Astrocyte of the cerebellum (primary cell): ENCODE measurements around the gene RGS13.

Experiments used
- DNase-seq: peaks from one replicate; pipeline ENCODE4 v3.0.0-alpha.2; 2011; ENCODE audit warnings: low read depth
- H3K4me3 ChIP-seq: 2 replicates; pipeline ENCODE4 v1.5.1; 2011; ENCODE audit warnings: mild to moderate bottlenecking, low read depth, low read length, moderate library complexity
- in situ Hi-C: cut with HindIII; loops from 2 replicates; pipeline ENCODE4 v1.10.0; 2017; ENCODE audit warnings: low sequenced_read_pairs
- TF ChIP-seq, protein P1 (sequence below): IDR thresholded peaks from 2 replicates; pipeline ENCODE4 v1.5.1; 2012; ENCODE audit warnings: low read length, low read depth, moderate library complexity, mild to moderate bottlenecking; ENCODE audit errors: missing control alignments

Gene RGS13

DNA sequence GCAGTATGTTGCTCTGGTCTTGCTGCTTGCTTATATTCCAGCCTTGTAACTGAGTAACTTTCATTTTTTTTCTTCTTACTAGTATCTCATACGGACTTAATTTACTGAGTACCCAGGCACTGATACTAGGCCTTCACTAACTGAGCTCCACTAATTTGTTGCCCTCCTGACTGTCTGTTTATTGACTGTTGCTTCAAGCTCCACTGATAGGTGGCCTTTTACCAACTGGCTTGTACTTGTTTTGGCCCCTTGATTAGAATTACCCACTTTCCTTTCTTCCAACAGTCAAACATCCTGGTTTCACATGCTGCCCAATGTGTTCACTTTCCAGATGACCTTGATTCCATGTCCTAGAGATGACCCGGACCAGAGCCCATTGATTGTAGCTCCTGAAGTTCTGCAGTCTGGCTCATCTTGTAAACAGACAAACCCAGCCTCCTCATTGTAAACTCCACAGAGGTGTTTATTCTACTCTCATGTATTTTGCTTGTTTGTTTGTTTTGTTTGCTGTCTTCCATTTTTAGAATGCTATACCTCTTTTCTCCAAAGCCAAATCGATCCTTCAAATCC lies 32.6 kb upstream of the RGS13 start:
- no peak overlapping the region for H3K4me3 ChIP-seq
- in situ Hi-C loops, result no loop called here
- TF ChIP-seq, protein P1, sequence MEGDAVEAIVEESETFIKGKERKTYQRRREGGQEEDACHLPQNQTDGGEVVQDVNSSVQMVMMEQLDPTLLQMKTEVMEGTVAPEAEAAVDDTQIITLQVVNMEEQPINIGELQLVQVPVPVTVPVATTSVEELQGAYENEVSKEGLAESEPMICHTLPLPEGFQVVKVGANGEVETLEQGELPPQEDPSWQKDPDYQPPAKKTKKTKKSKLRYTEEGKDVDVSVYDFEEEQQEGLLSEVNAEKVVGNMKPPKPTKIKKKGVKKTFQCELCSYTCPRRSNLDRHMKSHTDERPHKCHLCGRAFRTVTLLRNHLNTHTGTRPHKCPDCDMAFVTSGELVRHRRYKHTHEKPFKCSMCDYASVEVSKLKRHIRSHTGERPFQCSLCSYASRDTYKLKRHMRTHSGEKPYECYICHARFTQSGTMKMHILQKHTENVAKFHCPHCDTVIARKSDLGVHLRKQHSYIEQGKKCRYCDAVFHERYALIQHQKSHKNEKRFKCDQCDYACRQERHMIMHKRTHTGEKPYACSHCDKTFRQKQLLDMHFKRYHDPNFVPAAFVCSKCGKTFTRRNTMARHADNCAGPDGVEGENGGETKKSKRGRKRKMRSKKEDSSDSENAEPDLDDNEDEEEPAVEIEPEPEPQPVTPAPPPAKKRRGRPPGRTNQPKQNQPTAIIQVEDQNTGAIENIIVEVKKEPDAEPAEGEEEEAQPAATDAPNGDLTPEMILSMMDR, result no peak
- no peak for DNase-seq

DNA sequence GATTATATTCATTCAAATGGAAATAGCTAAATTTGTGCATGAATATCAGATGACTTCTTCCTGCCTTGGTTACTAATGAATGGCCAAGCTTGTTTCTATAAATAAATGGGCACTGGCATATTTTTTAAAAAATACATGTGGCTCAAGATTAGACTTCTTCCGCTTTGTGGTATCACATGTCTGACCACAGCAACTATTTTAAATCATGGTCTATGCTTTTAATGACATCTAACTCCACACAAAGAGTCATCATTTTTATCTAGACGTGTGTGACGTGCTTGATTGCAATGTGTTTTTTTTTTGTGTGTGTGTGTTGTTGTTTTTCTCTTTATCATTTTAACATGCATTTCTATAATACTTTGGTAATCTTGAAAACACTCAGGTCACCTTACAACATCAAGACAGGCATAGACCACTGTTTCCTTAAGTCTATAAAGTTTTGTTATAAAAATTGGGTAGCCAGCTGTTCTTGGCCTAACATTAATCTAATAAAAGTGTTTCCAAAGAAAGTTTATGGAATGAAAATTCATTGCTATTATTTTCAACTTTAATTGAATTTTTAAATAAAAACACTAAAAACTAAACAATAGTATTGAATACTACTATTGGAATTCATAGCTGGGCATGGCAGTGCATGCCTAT lies 30.8 kb upstream of the RGS13 start:
- in situ Hi-C loops, result no loop called here
- TF ChIP-seq, protein P1, result no peak
- no peak overlapping the region for H3K4me3 ChIP-seq
- no peak for DNase-seq

DNA sequence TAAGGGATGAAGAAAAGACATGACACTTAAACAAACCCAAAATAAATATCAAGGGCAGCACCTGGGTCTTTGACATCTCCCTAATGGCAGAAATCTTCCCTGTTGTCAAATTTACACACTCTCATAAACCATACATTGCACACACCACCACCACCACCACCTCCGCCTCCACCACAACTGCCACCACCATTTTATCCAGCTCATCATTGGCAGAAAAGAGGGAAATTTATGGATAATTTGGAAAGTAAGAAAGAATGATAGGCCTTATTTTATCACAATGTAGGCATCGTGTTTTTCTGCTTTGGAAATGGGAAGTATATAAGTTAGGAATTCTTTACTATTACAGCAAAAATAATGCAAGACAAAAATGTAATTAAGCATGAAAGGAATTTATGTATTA lies 27.3 kb upstream of the RGS13 start:
- in situ Hi-C loops, result no loop called here

GRCh38 chr1:192609110-192610079 lies 26.6 kb upstream of the RGS13 start:
- DNase-seq, result no peak
- in situ Hi-C loops, result no loop called here
- TF ChIP-seq, protein P1, result no peak
- H3K4me3 ChIP-seq, result no peak overlapping the region

More for the DNA sequence above, 27.3 kb upstream of the RGS13 start:
- DNase-seq, result no peak
- TF ChIP-seq, protein P1, result no peak
- H3K4me3 ChIP-seq, result no peak overlapping the region

- TF ChIP-seq, protein P1, result peak; percentile 31
- no peak overlapping the region for H3K4me3 ChIP-seq
- in situ Hi-C loops, result no loop called here
- DNase-seq, result peak; percentile 19
Observed at GRCh38 chr1:192610112-192610889, 25.6 kb upstream of the RGS13 start.

- TF ChIP-seq, protein P1, result no peak
- in situ Hi-C loops, result no loop called here
- no peak overlapping the region for H3K4me3 ChIP-seq
- DNase-seq, result no peak
Observed at GRCh38 chr1:192615055-192615454, 20.9 kb upstream of the RGS13 start.
